ENCODE results near the gene ZNF286A.
"Not testable (repeated sequence)": the region's sequence is repeated elsewhere in the genome, so short reads cannot be mapped to it uniquely, and the experiment has no call there.

The ZNF286A gene

DNA sequence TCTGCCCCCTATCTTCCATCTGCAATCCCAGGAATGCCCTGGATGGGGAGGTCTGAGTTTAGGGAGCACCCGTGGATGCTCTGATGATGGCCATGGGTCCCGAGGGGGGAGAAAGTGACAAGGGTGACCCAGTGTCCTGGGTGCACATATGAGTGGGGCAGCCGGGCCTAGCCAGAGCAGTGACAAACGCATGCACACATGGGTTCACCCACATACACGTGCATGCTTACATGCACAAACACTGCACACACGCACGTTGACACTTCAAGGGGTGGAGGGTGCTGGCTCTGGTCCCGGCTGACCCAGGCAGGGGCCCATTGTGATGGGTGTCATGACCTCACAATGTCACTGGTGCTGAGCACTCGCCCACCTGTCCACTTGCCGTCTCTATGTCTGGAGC is 32.3 kb downstream of the ZNF286A start, which contains the start of gene TBC1D26:
Gene TBC1D26, plus strand, starts transcription at position 384 of the 400 bp plus-strand sequence. CDS start 3,066 bp downstream, outside the sequence.
- no CpG with 5 or more reads among the region's 10 CpGs for WGBS (ENCODE audit: extremely low coverage, insufficient coverage, insufficient read length)
- H2BK120ac ChIP-seq (ENCODE audit: insufficient read depth, low read length, poor library complexity); H3K79me1 ChIP-seq (ENCODE audit: low read length); H2BK5ac ChIP-seq (ENCODE audit: low read depth, low read length, poor library complexity); H4K91ac ChIP-seq (ENCODE audit: low read depth, low read length); H2AK5ac ChIP-seq (ENCODE audit: low read length); H3K36me3 ChIP-seq (ENCODE audit: control insufficient read depth in 1 of 2, insufficient read depth in 2 of 2, low read length in 2 of 2); H4K12ac ChIP-seq (ENCODE audit: low read depth, low read length); H4K8ac ChIP-seq (ENCODE audit: low read depth, low read length); H2AFZ ChIP-seq (ENCODE audit: insufficient read depth, low read length, poor library complexity); H3K18ac ChIP-seq (ENCODE audit: low read length); H3K27ac ChIP-seq (ENCODE audit: low read depth, low read length); DNase-seq; H3K79me2 ChIP-seq (ENCODE audit: control insufficient read depth, insufficient read depth, low read length, poor library complexity); H3K9me3 ChIP-seq (ENCODE audit: insufficient read depth, low read depth, low read length); H3K27me3 ChIP-seq (ENCODE audit: insufficient read depth, low read length); H3K9ac ChIP-seq (ENCODE audit: low read length); H3K23ac ChIP-seq (ENCODE audit: low read length); H3K4me2 ChIP-seq (ENCODE audit: low read length); H2BK12ac ChIP-seq (ENCODE audit: low read length); H3K4me1 ChIP-seq (ENCODE audit: control insufficient read depth in 1 of 2, insufficient read depth in 2 of 2, low read length in 2 of 2); H3K4me3 ChIP-seq (ENCODE audit: low read depth, low read length); H3K14ac ChIP-seq (ENCODE audit: low read length); H3K4ac ChIP-seq (ENCODE audit: low read depth, low read length): not testable (repeated sequence)

DNA sequence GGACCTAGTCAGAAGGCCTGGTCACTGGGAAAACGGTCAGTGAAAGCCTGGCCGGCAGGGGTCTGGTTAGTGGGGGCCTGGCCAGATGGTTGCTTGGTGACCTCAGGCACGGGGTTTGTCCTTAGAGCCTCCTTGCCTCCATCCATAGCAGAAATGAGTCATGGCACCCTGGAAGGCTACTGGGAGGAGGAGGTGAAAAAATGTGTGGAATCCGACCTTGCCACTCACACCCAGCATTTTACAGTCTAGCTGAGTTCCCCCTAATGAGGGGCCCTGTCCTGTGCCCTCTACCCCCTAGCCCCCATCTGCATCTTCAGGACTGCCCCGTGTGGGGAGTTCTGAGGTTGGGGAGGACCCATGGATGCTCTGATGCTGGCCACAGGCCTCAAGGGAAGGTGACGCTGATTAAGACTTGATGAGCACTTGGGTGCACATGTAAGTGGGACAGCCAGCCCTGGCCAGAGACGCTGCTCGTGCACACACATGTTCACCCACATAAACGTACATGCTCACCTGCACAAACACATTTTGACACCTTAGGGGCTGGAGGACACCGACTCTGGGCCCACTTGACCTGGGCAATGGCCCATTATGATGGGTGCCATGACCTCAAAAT is 33.7 kb downstream of the ZNF286A start:
- not testable (repeated sequence) for H2BK120ac ChIP-seq (ENCODE audit: insufficient read depth, low read length, poor library complexity); H3K27ac ChIP-seq (ENCODE audit: low read depth, low read length); H3K79me1 ChIP-seq (ENCODE audit: low read length); H4K91ac ChIP-seq (ENCODE audit: low read depth, low read length); H3K9me3 ChIP-seq (ENCODE audit: insufficient read depth, low read depth, low read length); H3K4me3 ChIP-seq (ENCODE audit: low read depth, low read length); H4K12ac ChIP-seq (ENCODE audit: low read depth, low read length); H3K79me2 ChIP-seq (ENCODE audit: control insufficient read depth, insufficient read depth, low read length, poor library complexity); H3K18ac ChIP-seq (ENCODE audit: low read length); H4K8ac ChIP-seq (ENCODE audit: low read depth, low read length); H2AFZ ChIP-seq (ENCODE audit: insufficient read depth, low read length, poor library complexity); H3K9ac ChIP-seq (ENCODE audit: low read length); H3K23ac ChIP-seq (ENCODE audit: low read length); H3K4me2 ChIP-seq (ENCODE audit: low read length); H2BK5ac ChIP-seq (ENCODE audit: low read depth, low read length, poor library complexity); H3K14ac ChIP-seq (ENCODE audit: low read length); H3K27me3 ChIP-seq (ENCODE audit: insufficient read depth, low read length); H2BK12ac ChIP-seq (ENCODE audit: low read length); H2AK5ac ChIP-seq (ENCODE audit: low read length); H3K4me1 ChIP-seq (ENCODE audit: control insufficient read depth in 1 of 2, insufficient read depth in 2 of 2, low read length in 2 of 2); H3K36me3 ChIP-seq (ENCODE audit: control insufficient read depth in 1 of 2, insufficient read depth in 2 of 2, low read length in 2 of 2); H3K4ac ChIP-seq (ENCODE audit: low read depth, low read length)
- DNase-seq: peak in 1 of 2 donors; percentile 51
- no CpG with 5 or more reads among the region's 10 CpGs for WGBS (ENCODE audit: extremely low coverage, insufficient coverage, insufficient read length)

DNA sequence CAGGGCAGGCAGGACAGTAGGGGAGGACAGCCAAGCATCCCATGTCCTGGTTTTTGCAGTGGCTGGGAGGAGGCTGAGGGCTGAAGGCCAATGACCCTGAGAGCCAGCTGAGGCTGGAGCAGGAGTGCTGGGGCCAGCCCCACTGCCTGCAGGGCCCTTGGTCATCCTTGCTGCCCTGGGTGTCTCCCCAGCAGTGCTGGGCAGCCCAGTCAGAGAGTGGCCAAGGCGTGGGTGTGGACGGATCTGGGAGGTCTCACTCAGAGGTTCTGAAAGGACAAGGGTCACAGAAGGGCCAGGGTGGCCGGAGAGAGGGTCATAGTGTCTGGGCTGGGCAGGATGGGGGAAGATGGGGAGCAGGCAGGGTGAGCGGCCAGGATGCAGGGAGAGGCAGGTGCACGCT is 37.0 kb downstream of the ZNF286A start:
- H2BK12ac ChIP-seq (ENCODE audit: low read length); H3K79me1 ChIP-seq (ENCODE audit: low read length); H4K12ac ChIP-seq (ENCODE audit: low read depth, low read length); H3K27me3 ChIP-seq (ENCODE audit: insufficient read depth, low read length); H3K9ac ChIP-seq (ENCODE audit: low read length); H3K4me1 ChIP-seq (ENCODE audit: control insufficient read depth in 1 of 2, insufficient read depth in 2 of 2, low read length in 2 of 2); H3K4ac ChIP-seq (ENCODE audit: low read depth, low read length); H3K23ac ChIP-seq (ENCODE audit: low read length); H2BK5ac ChIP-seq (ENCODE audit: low read depth, low read length, poor library complexity); H3K9me3 ChIP-seq (ENCODE audit: insufficient read depth, low read depth, low read length); H2AK5ac ChIP-seq (ENCODE audit: low read length); H3K79me2 ChIP-seq (ENCODE audit: control insufficient read depth, insufficient read depth, low read length, poor library complexity); H3K14ac ChIP-seq (ENCODE audit: low read length); H4K8ac ChIP-seq (ENCODE audit: low read depth, low read length); H2AFZ ChIP-seq (ENCODE audit: insufficient read depth, low read length, poor library complexity); H3K4me2 ChIP-seq (ENCODE audit: low read length); H3K27ac ChIP-seq (ENCODE audit: low read depth, low read length); DNase-seq; H4K91ac ChIP-seq (ENCODE audit: low read depth, low read length); H3K36me3 ChIP-seq (ENCODE audit: control insufficient read depth in 1 of 2, insufficient read depth in 2 of 2, low read length in 2 of 2); H3K18ac ChIP-seq (ENCODE audit: low read length); H2BK120ac ChIP-seq (ENCODE audit: insufficient read depth, low read length, poor library complexity); H3K4me3 ChIP-seq (ENCODE audit: low read depth, low read length): not testable (repeated sequence)
- no CpG with 5 or more reads among the region's 5 CpGs for WGBS (ENCODE audit: extremely low coverage, insufficient coverage, insufficient read length)

DNA sequence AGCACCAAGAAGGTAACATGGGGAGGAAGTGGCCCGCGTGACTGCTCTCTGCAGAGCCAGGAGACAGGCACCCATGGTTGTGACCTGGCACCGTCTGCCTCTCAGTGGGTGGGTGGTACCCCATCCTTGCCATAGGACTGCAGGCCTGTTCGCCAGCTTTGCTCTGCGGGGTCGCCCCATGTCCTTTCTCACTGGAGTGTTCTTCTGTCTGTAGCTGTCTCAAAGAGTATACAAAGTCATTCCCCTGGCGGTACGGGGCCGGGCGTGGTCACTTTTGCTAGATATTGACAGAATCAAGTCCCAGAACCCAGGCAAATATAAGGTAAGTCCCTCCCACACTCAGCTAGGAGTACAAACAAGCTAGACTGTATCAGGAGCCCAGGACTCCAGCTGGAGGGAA is 38.5 kb downstream of the ZNF286A start:
- H2BK12ac ChIP-seq (ENCODE audit: low read length): no peak overlapping the region
- no peak overlapping the region for H3K18ac ChIP-seq (ENCODE audit: low read length)
- WGBS (ENCODE audit: extremely low coverage, insufficient coverage, insufficient read length): no CpG with 5 or more reads among the region's 10 CpGs

More for the DNA sequence above, 38.5 kb downstream of the ZNF286A start:
- Histone ChIP-seq H3K4me2 (ENCODE audit: low read length) (no peak overlapping the region), H2AK5ac (ENCODE audit: low read length) (no peak overlapping the region), H3K4me3 (ENCODE audit: low read depth, low read length) (no peak overlapping the region), H3K4ac (ENCODE audit: low read depth, low read length) (no peak overlapping the region), H3K36me3 (ENCODE audit: control insufficient read depth in 1 of 2, insufficient read depth in 2 of 2, low read length in 2 of 2) (no peaks in the 10 kb centered on the region), H3K4me1 (ENCODE audit: control insufficient read depth in 1 of 2, insufficient read depth in 2 of 2, low read length in 2 of 2) (peaks cover 0 to 2% of the 10 kb centered on the region in 2 experiments), H3K79me2 (ENCODE audit: control insufficient read depth, insufficient read depth, low read length, poor library complexity) (no peaks in the 10 kb centered on the region), H3K79me1 (ENCODE audit: low read length) (no peaks in the 10 kb centered on the region), H2AFZ (ENCODE audit: insufficient read depth, low read length, poor library complexity) (no peak overlapping the region), H3K9ac (ENCODE audit: low read length) (no peak overlapping the region), H4K12ac (ENCODE audit: low read depth, low read length) (no peak overlapping the region), H3K14ac (ENCODE audit: low read length) (no peak overlapping the region), H4K8ac (ENCODE audit: low read depth, low read length) (no peak overlapping the region), H3K23ac (ENCODE audit: low read length) (no peak overlapping the region), H2BK120ac (ENCODE audit: insufficient read depth, low read length, poor library complexity) (no peak overlapping the region), H2BK5ac (ENCODE audit: low read depth, low read length, poor library complexity) (no peak overlapping the region), H3K27ac (ENCODE audit: low read depth, low read length) (no peak overlapping the region), H4K91ac (ENCODE audit: low read depth, low read length) (no peak overlapping the region), H3K27me3 (ENCODE audit: insufficient read depth, low read length) (no peaks in the 10 kb centered on the region), H3K9me3 (ENCODE audit: insufficient read depth, low read depth, low read length) (no peaks in the 10 kb centered on the region)
- no peak for DNase-seq

Measured in trophoblast cell (in vitro differentiated cells and primary cell).